NCI-H345 (cell line): Measurements from ENCODE around the gene FBXW11.
A peak's percentile ranks its signal among the peaks of the same experiment; 100 is the strongest.

ENCODE experiments used
- DNase-seq: peaks from one replicate; lab custom pipeline; 2025; lab: John Stamatoyannopoulos, UW

Gene FBXW11

DNA sequence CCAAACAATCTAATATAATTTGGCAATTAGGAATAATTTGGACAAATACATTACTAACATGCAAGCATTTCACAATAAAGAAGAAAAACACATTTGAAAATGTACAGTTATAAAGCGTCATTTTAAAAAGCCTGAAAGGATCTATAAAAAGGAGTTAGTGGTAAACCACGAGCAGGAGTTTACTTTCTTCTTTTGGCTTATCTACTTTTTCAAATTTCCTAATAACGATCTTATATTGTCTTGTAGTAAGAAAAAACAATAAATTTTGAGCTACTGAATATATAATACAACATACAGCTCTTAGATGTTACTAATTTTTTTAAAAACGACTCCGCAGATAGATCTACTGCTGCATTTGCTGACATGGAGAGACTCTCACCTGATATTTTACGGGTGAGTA lies 141.0 kb downstream of the FBXW11 start:
- DNase-seq = no peak

DNA sequence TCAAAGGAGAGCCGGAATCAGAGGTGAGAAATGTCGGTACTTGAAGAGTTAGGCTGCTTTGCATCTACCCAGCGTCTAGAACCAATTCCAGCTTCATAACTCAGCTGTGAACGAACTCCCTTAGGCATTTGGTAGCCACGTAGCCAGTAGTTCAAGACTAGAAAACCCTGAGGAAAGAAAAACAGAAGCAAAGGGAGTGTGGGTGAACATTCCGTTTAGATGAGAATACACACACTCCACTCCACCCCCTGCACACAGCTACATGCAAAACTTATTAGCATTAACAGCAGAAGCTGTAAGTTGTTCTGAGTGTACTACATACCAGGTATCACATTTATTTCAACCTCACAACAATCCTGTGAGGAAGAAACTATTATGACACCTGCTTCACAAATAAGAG lies 142.5 kb downstream of the FBXW11 start:
- no peak for DNase-seq

DNA sequence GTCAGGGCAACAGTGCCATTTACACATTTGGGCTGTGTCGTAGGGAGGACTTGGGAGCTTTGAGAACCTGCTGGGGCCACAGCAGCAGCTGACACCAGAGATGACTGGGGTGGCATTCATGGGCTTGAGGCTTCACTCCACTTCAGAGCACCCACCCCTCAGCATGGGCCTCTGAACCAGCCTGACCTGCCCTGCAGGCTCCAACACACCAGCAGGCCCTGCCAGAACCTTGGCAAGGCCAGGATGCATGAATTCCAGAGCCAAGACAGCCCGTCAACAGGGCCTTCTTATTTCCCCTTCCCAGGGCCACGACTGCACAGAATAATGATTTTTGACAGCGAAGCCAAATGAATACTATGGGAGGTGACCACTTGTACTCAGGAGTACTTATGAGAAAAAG lies 143.8 kb downstream of the FBXW11 start:
- DNase-seq = no peak

DNA sequence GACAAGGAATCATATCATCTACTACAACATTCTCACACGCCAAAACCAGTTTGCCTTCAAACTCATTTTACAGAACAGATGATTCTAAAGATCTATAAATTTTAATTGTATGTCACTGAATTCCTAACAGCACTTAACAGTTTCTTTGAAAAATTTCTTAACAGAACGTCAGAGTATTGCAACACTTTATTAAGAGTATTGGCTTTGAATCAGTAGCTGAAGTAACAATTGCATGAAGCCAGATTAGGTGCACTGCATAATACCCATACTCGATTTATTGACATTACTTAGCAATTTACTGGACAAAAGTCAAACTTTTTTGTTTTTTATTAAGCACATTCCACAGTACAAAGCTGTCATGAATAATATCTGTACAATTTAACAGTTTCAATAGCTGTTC lies 145.1 kb downstream of the FBXW11 start:
- no peak for DNase-seq

DNA sequence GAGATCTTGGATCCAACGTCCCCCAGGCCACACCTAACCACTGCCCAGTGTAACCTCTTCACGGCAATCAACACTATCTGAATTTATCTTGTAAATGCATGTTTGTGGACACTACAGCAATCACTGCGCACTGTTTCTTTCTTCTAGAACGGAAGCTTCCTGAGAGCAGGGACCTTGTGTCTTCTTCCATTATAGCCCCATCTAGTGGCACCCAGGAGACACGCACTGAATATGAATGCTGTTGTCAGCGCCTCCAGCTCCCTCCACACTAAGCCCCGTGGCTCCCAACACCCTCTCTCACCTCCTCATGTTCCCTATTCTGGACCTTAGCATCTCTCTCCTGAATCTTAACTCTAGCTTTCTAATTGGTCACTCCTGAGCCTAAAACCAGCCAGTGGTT lies 148.1 kb downstream of the FBXW11 start:
- peak; percentile 10 for DNase-seq

DNA sequence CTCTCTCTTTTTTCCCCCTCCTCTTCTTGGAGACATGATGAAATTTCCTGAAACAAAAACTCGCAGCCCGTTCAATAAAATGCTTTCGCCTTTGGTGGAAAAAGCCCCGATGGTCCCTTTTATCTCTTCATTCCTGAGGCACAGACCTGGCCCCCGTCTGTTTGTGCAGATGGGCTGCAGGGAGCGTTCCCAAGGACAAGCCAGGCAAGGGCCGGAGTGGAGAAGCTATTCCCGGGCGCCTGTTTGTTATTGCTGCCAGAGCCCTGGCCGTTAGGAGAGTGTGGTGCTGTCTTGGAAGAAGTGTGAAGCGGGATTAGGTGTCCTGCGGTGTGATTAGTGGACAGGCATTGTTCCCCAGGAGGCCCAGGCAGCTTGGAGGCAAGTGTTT lies 149.0 kb downstream of the FBXW11 start:
- no peak for DNase-seq

DNA sequence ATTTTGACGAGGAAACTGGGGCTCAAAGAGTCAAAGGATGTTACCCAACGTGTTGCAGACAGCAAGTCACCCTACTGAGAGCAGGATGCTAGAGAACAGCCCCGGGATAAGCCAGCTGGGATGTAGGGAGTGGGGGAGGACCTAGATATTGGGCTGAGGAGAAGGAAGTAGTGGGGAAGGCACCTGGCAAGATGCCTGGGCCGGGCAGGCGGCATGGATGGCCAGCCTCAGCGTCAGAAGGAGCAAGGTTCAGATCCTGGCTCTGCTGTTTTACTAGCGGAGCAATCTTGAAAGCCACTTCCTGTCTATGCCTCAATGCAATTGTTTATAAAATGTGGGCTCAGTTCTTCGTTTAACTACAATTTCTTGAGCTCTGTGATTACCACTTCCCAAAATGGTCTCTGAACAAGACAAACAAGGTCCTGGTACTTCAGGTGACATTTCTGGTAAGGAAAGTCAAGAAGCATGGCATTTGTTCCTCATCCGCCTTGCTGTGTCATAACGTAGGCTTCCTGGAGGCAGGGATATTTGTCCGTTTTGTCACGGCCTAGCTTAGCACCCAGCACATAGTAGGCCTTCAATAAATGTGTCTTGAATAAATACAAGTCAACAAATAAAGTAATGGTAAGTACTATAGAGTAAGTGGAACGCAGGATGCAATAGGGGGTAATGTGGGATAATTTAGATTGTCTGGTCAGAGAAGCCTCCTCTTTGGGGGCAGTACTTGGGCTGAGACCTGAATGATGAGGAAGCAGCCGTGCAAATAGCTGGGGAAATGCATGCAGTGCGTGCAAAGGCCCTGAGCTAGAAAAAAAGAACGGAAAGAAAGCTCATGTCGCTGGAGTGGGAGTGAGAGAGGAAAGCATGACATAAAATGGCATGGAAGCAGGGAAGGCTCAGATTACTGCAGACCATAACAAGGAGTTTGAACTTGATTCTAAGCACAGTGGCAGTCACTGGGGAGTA lies 150.4 kb downstream of the FBXW11 start:
- DNase-seq = no peak

DNA sequence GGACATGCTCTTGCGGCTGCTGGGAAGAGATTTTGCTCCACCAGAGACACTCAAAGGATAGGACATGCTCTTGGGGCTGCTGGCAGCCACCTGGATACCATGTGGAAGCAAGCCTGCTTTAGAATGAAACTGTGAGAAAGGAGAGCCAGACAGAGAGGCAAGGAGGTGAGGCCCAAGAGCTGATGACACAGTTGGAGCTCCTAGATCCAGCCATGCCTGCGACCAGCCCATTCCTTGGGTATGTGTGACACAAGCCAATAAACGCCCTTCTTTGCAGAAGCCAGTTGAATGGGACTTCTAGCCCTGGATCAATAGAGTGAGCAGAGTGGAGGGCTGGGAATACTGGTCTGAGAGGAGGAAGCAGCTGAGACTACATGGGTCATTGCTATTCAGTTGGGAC lies 151.2 kb downstream of the FBXW11 start:
- no peak for DNase-seq

DNA sequence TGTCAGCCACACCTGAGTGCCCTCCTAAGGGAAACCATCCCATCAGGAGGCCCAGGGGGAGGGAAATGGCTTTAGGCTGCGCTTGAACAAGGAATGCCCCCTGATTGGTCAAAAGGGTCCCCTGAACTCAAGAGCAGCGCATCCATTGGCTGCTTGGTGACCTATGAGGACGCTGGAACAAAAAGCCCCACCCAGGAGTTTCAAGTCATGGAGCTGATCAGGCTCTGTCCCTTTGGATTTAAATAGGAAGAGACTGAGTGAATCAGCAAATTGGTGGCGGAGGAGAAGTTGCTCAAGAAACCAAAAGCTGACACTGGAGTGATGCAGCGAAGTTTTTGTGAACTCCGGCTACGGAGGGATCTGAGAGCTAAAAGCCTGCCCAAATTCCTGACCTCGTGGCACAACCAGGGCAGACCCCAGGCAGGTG lies 154.2 kb downstream of the FBXW11 start:
- no peak for DNase-seq

DNA sequence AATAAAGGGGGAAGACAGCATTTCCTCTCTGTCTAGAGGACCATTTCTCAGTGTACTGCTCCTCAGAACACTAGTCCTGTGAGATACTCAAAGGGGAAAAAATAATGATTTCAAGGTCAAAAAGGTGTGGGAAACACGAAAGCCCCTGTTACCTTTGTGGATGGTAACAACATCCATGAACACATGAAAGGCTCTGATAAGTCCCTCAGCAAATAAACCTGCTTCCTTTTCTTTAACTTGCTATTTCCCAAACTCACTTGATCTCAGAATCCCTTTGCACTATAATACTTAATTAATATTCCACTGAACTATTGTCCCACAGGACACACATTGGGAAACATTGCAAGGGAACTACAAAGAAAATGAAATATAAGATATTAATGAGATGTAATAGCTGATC lies 155.2 kb downstream of the FBXW11 start:
- no peak for DNase-seq

DNA sequence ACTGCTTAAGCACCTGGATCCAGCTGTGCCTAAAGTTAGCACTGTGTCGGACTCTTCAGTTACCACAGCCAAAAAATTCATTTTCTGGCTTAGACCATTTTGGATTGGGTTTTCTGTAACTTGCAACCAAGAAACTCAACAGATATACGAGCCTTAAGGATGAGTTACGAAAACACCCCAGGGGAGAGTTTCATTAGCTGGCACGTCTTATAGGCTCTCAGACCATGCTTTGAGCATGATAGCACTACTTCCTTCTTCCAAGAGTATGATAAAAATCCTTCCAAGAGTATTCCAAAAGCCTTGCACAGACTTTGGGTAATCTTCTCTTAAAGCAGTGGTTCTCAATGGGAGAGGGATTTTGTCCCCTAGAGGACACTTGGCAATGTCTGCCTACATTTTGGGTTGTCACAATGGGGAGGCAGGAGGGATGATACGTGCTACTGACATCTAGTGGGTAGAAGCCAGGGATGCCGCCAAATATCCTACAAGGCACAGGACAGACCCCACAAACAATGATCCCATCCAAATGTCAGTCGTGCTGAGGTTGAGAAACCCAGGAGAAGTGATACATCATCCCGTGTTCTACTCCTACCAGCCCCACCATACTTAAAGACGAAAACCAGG lies 156.0 kb downstream of the FBXW11 start:
- peak; percentile 5 for DNase-seq

DNA sequence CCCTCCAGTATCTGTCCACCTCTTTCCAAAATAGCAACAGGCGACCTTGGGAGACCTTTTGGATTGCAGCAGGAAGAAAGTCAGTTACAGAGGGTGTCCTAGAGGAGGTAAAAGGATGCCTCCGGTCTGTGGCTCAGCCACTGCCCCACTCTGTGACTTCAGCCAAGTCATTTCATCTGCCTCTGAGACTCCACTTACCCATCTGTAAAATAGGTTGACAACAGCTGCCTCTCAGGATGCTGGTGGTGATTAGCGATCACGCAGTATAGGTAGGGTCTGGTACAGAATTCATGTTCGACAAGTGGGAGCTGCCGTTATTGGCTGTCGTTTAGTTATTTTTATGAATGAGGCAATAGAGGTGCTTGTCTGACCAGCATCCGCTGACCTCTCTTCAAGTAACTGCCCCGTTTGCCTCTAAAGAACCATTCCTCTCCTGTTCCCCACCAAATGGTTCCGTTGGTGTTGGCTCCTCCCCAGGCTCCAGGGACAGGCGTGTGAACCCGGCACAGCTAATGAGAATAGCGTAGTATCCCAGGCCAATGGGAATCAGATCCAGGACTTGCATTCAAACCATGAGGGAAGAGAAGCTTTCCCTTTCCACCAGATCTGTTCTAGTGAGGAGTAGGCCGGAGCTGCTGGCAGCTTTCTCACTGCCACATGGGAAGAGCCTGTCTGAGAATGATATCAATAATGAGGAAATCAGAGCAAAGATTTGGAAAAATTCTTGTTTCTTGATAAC lies 156.7 kb downstream of the FBXW11 start:
- DNase-seq = no peak

DNA sequence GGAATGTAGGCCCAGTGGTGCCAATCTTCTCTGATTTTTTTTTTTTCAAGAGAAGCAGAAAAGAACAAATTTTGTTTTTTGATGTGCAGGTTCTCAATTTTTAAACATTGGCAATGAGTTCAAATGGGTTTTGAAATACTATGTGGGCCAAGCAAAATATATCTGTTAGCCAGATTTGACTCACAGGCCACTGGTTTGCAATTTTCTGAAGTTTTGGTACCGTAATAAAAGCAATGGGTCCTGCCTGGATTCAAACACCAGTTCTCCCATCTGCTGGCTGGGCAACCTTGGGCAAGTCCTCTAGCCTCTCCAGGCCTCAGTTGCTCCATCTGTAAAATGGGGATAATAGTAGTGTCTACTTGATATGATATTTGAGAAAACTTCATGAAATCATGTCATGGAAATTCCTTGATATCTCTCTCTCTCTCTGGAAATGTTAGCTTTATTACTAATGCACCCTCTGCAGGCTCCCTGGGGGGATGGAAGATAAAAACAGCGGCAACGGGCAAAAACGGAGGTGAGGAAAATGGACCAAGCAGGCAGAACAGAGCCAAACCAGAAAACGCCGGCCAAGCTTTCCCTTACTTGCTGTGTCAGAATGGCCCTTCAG lies 157.4 kb downstream of the FBXW11 start:
- DNase-seq = no peak

DNA sequence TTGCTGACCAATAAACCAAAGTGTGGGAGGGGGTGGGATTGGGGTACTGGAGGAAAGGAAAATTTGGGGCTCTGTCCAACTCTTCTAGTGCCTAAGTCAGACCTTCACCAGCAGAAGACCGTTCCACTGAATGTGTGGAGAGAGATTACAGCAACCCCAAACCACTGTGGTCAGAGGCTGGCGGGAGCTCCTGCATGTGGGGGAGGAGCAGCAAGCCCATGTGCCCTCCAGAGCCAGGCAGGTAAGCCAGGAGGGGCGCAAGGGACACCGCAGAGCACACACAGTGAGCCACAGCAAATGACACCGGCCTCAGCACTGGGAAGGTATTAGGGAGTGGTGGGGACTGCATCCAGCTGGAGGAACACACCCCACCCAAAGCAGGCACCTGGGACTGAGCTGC lies 158.0 kb downstream of the FBXW11 start:
- DNase-seq = no peak

DNA sequence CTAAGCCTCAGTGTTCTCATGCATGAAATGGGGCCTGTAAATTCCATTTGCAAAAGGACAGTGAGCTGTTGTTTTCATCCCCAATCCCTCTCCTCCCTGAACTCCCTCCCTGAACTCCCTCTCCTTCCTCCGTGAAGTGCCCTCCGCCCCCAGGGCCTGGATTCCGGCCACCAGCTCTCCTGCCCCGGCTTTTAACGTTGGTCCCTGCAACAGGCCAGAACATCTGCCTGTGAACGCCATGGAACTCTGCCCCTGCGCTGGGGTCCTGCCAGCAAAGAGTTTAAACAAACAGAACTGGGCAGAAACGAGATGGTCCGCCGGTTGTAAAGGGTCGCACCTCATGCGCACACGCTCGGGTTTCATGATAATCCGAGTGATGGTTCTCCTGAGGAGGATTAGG lies 158.4 kb downstream of the FBXW11 start:
- DNase-seq = no peak

DNA sequence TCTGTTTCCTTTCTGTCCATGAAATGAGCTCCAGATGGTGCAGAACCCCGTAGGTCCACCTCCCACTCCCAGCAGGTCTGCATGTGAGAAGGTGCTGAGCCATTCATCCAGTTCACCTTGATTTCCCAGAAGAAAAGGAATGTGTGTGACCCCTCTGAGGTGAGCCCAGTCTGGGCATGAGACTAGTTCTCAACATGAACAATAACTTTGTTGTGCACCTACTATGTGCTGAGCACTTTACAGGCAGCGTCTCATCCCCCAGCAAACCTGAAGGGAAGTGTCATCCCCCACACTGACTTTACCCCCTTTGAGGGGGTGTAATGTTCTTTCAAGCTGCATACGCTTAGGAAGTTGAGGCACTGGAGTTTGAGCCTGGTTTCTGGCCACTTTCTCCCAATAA lies 159.4 kb downstream of the FBXW11 start:
- no peak for DNase-seq

DNA sequence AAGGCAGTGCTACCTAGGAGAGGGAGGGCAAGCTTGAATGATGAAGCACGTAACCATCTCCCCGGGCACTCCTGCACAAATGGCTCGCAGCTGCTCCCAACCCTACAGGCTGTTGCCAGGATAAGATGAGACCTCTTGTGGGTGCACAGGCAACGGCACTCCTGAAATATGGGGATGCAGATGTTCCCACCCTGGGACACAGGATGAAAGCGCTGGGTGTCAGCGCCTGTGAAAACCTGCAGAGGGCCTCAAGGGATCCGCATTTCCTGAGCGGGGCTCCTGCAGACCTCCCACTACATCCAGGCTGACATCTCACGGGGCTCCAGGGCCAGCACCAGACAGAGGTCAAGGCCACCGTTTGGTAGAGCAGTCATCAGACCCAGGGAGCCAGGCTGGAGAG lies 160.1 kb downstream of the FBXW11 start:
- no peak for DNase-seq

DNA sequence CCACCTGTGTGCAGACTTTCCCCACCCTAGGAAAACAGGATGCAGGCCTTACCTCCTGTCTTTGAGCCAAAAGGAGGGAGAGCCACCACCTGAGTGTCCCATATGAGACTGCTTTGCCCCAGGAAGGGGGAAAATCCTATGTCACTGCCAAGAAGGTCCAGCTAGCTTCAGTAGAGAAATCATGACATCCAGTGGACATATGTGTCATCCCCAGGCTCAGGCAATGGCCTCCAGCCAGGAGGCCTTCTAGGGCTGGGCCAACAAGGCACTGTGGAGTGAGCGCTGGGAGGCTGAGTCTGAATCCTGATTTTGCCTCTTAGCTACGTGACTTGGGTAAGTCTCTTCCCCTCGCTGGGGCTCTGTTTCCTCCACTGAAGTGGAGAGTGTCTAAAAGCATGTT lies 160.6 kb downstream of the FBXW11 start:
- DNase-seq = no peak

DNA sequence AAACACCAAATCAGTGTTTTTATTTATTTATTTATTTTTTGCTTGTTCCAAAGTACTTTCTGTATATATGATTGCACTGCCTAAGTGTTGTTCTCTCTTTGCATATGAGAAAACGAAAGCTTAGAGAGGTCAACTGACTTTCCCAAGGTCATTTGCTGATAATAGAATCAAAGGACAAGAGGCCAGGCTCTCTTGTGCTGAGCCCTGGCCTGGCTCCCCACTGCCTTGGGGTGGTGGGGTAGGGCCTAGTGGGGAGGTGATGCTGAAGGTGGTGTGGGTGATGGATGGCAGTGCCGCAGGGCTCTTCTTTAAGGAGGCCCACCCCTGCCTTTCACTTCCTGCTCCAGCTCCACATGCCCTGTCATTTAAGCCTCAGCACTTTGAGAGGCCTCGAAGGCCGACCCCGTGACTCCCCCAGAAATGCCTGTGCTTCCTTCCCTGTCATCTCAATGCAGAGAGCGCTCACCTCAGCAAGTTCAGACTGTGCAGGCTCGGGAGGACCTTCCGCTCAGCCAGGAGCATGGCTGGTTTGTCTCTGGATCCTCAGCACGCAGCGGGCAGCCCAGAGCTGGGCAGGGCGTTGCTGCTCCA lies 161.3 kb downstream of the FBXW11 start:
- no peak for DNase-seq

DNA sequence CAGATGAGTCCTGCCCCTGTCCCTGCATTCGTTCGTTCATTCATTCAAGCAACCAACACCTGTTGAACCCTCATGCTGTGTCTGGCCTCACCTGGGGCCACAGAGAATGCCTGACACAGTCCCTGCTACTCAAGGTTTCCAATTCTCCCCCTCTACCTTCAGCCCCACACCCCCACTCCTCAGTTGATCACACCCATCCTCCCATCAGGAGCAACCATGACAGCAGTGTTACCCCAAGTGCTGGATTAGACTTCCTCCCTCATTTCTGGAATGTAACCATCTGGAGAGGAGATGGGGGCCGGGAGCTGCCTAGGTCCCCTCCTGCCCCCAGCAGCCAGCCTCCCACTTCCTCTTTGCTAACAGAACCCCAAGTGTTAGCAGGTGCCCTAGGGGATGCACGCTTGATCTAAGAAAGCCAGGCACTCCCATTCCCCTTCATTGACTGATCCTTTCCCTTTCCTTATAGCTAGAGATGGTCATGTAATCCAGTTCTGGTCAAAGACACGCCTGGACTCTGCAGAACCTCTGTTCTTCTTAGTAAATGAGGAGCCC lies 163.6 kb downstream of the FBXW11 start:
- no peak for DNase-seq

DNA sequence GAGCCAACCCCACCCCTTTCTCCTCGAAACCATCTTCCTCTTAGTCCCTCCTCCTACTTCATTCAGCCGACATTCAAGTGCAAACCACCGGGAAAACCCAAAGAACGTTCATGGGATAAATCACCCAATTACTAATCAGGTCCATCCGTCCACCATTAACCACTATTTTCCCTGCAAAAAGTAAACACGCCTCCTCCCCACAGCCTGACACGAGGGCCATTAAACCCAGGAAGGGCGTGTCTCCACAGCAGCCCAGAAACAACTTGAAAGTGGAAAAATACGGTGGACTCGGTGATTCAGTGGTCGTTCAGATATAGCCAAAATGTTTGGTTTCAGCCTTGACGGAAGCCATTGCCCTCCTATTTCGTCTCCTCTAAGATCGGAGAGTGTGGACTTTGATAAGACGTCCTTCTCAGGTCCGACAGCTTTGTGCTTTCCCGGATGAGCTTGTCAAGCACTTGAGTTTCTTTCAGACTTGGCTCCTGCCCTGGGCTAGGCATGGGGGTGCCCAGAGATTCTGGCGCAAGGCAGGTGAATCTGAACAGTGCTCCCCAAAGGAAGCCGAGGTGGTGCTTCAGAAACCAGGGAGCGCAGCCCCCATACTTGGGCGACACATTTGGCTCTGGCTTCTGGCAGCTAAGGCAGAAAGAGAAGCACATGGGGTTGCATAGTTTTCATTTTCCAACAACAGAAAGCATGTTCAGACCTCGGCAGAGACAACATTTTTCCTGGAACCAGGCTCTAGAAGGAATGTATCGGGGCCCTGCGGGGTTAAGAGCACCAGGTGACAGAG lies 164.3 kb downstream of the FBXW11 start:
- DNase-seq = no peak
